Activated T-helper 1 cell treated with anti-CD3 and anti-CD28 coated beads, Interleukin-12 subunit alpha, Interleukin-12 subunit beta, Interleukin-2, Interleukin-4 antibody, amounts not matched to agents 30 ng/mL and 10 ng/mL and 1 ng/mL, durations not matched to agents 14 hours and 24 hours and 36 hours (primary cell): ENCODE data around the gene YBX2. TPM values are rescaled to one million over a fixed set of nuclear protein-coding genes. Genes with fewer than 3 reads are reported as not detected.
A peak's percentile ranks its signal among the peaks of the same experiment; 100 is the strongest.
"Not testable (repeated sequence)": the region's sequence is repeated elsewhere in the genome, so short reads cannot be mapped to it uniquely, and the experiment has no call there.

Experiments used
- DNase-seq: peaks from one replicate; pipeline ENCODE4 v3.0.0; 2021; ENCODE audit warnings: low spot score
- H3K27ac Mint-ChIP-seq: one replicate; pipeline ENCODE4 v1.8.0; 2021; ENCODE audit warnings: mild to moderate bottlenecking, mixed read lengths
- H3K27me3 Mint-ChIP-seq: one replicate; pipeline ENCODE4 v1.8.0; 2022; ENCODE audit warnings: mild to moderate bottlenecking, moderate library complexity, mixed read lengths; ENCODE audit not compliant: insufficient read depth
- H3K36me3 Mint-ChIP-seq: one replicate; pipeline ENCODE4 v1.8.0; 2021; ENCODE audit warnings: low read depth, mixed read lengths
- H3K4me1 Mint-ChIP-seq: one replicate; pipeline ENCODE4 v1.8.0; 2021; ENCODE audit warnings: low read depth, mixed read lengths
- H3K4me3 Mint-ChIP-seq: one replicate; pipeline ENCODE4 v1.8.0; 2021; ENCODE audit warnings: mild to moderate bottlenecking, moderate library complexity, mixed read lengths
- H3K9me3 Mint-ChIP-seq: one replicate; pipeline ENCODE4 v1.8.0; 2021; ENCODE audit warnings: mixed read lengths
- intact Hi-C: fragments of 100-400 bp; cut with micrococcal nuclease; formaldehyde crosslinking; loops from one replicate; pipeline ENCODE4 v1.15.1; 2024
- total RNA-seq: library from RNA; stranded (reverse); gene quantifications from 2 replicates; pipeline ENCODE4 v1.2.3, GENCODE V29; 2022

Gene YBX2
- total RNA-seq, 1 donor from 2014 or later: 0.36 TPM

DNA sequence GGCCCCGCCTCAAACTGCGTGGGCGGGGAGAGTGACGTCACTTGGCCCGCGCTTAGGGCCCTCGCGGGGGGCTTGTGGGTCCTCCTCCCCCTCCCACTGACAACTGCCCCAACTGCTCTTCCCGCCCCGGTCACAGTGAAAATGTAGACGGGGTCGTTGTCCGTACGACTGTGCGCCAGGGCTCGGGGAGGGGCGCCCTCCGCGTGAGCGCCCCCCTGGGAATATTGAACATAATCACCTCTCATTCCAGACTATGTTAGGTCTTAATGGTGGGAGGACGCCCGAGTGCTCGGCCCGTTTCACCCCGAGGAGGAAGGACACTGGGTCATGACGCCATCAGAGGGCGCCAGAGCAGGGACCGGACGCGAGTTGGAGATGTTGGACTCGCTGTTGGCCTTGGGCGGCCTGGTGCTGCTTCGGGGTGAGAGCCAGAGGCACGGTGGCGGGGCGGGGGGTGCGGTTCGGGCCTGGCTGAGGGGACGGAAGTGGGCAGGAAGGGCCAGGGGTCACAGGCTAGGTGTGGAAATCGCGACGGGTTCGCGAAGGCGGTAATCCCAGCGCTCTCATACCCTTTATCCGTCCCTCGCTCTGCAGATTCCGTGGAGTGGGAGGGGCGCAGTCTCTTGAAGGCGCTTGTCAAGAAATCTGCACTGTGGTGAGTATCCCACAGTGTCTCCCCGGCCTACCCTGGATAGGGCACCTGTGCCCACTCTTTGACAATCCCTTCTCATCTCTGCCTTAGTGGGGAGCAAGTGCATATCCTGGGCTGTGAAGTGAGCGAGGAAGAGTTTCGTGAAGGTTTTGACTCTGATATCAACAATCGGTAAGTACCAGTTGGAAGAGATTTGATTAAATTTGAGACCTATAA lies 42.0 kb downstream of the YBX2 start, which contains the start of gene ELP5:
Gene ELP5, plus strand, starts transcription at position 40 of the 868 bp plus-strand sequence. Its CDS starts 336 bp downstream, at position 376.
- Mint-ChIP-seq H3K36me3 (peaks cover 31% of the 10 kb centered on the region), H3K4me3 (peak within 1 kb of the TSS; percentile 98), H3K27me3 (peaks cover 5% of the 10 kb centered on the region), H3K4me1 (peaks cover 42% of the 10 kb centered on the region), H3K9me3 (no peaks in the 10 kb centered on the region), H3K27ac (peak within 1 kb of the TSS; percentile 99)
- peak; percentile 86 for DNase-seq
- intact Hi-C loops: loop anchor here (1.0 to 5.0 kb wide), 11 partner anchors 13 to 434 kb away; partner anchors contain the start of genes ACADVL, DLG4, EIF5A and PHF23

DNA sequence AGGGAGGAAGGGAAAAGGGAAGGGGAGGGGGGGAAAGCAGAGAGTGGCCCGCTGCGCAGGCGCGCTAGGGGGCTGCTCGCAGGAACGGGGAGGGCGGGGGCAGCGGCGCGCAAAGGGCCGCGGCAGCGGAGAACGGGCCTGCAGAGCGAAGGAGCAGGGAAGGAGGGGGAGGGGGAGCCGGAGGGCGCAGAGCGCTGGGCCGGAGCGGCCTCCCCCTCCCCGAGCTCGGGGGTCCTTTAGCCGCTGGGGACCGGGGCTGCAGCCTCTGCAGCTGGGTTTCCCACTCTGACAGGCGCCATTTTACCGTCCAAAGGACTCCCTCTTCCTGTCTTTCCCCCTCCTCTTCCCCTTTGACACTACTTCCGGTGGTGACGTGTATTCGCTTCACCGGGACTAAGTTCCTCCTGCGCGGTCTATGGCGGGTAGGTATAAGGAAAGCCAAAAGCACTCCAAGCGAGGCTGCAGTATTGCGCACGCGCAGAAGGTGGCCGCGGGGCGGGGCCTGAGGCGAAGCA lies 42.7 kb downstream of the YBX2 start, which contains the start of gene CTDNEP1:
Gene CTDNEP1, minus strand, starts transcription at position 74 of the 515 bp plus-strand sequence. CDS start 438 bp downstream, outside the sequence.
- Mint-ChIP-seq H3K4me3 (peak within 1 kb of the TSS; percentile 98), H3K9me3 (no peaks in the 10 kb centered on the region), H3K27me3 (peaks cover 5% of the 10 kb centered on the region), H3K36me3 (peaks cover 32% of the 10 kb centered on the region), H3K27ac (peak within 1 kb of the TSS; percentile 99), H3K4me1 (peaks cover 42% of the 10 kb centered on the region)
- DNase-seq: peak; percentile 99
- intact Hi-C loops: loop anchor here (1.0 to 5.0 kb wide), 11 partner anchors 12 to 435 kb away; partner anchors contain the start of genes ACADVL, DLG4, EIF5A and PHF23

DNA sequence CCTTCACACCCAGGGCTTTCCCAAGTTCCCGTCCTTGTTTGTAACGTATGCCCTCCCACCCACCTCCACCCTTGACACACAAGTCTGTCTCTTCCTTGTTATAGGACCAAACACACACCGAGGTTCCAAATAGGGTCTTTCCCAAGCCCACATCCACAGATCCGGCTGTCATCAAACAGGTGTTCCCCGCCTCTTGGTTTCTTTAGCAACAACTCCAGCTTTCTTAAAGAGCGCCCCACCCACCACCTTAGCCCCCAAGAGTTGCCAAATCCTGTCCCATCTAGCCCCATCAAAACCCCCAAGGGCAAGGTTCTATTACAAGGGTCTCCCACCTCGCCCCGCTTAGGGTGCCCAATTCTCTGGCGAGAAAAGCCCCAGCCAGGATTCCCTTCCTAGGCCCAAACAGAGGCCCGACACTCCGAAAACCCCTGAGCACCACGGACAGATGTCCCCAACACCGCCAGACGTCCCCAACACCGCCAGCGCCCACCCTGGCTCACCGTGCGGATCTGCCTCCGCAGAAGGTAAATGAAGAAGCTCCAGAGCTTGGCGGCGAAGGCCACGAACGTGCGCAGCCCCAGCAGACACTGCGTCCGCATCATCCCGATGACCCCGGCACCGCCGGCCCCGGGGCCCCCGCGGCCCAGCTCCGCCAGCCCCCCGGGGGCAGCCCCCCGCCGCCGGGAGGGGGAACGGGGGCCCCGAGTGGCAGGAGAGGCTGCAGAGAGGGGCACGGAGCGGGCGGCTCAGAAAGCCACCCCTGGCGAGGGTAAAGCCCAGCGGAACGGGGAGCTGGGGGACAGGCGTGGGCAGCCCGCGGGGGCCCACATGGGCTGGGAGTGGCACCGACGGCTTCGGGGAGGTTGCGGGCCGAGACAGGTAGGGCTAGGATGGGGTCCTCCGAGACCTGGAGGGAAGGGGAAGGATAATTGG lies 43.5 kb downstream of the YBX2 start:
- Mint-ChIP-seq H3K4me1 (peaks cover 42% of the 10 kb centered on the region), H3K4me3 (peak overlapping the region; percentile 98), H3K27me3 (peaks cover 5% of the 10 kb centered on the region), H3K27ac (peak overlapping the region; percentile 95), H3K36me3 (peaks cover 35% of the 10 kb centered on the region), H3K9me3 (no peaks in the 10 kb centered on the region)
- no peak for DNase-seq
- intact Hi-C loops: loop anchor here (5.0 kb wide), 1 partner anchor 151 kb away; the partner anchor contains the start of gene TMEM256

GRCh38 chr17:7249830-7250229 lies 44.6 kb downstream of the YBX2 start:
- peak overlapping the region; percentile 98 for H3K4me3 Mint-ChIP-seq
- H3K4me1 Mint-ChIP-seq: peaks cover 42% of the 10 kb centered on the region
- H3K9me3 Mint-ChIP-seq: no peaks in the 10 kb centered on the region
- H3K36me3 Mint-ChIP-seq: peaks cover 36% of the 10 kb centered on the region
- peak overlapping the region; percentile 95 for H3K27ac Mint-ChIP-seq
- DNase-seq: no peak
- peaks cover 5% of the 10 kb centered on the region for H3K27me3 Mint-ChIP-seq
- intact Hi-C loops: loop anchor here (5.0 kb wide), 1 partner anchor 152 kb away; the partner anchor contains the start of gene TMEM256

GRCh38 chr17:7249214-7249613 lies 45.2 kb downstream of the YBX2 start:
- intact Hi-C loops: no loop called here
- Mint-ChIP-seq H3K4me3 (peak overlapping the region; percentile 98), H3K4me1 (peaks cover 42% of the 10 kb centered on the region), H3K27ac (peak overlapping the region; percentile 63), H3K9me3 (no peaks in the 10 kb centered on the region), H3K36me3 (peaks cover 37% of the 10 kb centered on the region), H3K27me3 (peaks cover 5% of the 10 kb centered on the region)
- DNase-seq: no peak

DNA sequence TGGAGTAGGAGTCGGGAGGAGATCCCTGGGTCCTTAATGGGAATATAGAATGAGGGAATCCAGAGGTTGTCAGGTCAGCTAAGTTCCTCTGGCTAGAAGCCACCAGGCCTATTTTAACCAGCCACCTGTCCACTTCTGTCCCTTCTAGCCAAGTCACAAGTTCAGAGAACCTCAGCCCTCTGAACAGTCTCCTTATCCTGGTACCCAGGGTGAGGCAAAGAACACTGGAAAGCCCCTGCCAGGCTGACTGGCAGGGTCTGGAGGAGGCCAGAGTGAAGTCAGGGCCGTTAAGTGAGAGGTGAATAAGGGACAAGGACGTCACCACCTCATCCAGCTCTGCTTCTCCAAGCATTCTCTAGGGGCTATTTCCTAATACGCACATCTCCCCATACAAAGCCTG lies 45.6 kb downstream of the YBX2 start:
- DNase-seq: no peak
- intact Hi-C loops: no loop called here
- Mint-ChIP-seq H3K27me3 (peaks cover 5% of the 10 kb centered on the region), H3K27ac (no peak overlapping the region), H3K9me3 (no peaks in the 10 kb centered on the region), H3K4me1 (peaks cover 39% of the 10 kb centered on the region), H3K4me3 (peak overlapping the region; percentile 98), H3K36me3 (peaks cover 34% of the 10 kb centered on the region)

GRCh38 chr17:7246779-7247178 lies 47.7 kb downstream of the YBX2 start:
- Mint-ChIP-seq H3K27ac (no peak overlapping the region), H3K9me3 (no peaks in the 10 kb centered on the region), H3K4me1 (peaks cover 42% of the 10 kb centered on the region), H3K4me3 (no peak overlapping the region), H3K27me3 (no peaks in the 10 kb centered on the region), H3K36me3 (peaks cover 36% of the 10 kb centered on the region)
- intact Hi-C loops: no loop called here
- DNase-seq: no peak

DNA sequence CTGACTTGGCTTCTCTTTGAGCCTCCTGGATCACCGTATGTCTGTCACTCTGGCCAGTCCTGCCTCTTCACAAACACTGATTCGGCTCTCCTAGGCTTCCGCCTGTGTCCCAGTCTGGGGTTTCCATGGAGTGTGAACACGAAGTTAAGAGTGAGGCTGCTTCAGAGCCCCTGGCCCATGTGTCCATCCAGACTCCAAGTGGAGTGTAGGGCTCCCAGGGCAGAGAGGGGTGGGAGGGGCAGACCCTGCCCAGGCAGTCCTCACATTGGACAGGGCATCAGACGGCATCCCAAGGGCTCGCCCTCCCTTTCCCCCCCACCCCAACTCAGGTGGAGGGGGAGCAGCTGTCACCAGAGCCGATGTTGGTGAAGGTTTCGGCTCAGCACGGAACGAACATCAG lies 50.6 kb downstream of the YBX2 start:
- Mint-ChIP-seq H3K36me3 (peaks cover 42% of the 10 kb centered on the region), H3K4me3 (peak overlapping the region; percentile 48), H3K4me1 (peaks cover 44% of the 10 kb centered on the region)
- DNase-seq, H3K9me3 Mint-ChIP-seq, H3K27ac Mint-ChIP-seq, H3K27me3 Mint-ChIP-seq: not testable (repeated sequence)
- intact Hi-C loops: loop anchor here (2.0 kb wide), 2 partner anchors 209 to 329 kb away; no protein-coding TSS in a partner anchor

- Mint-ChIP-seq H3K9me3 (no peaks in the 10 kb centered on the region), H3K4me1 (peaks cover 40% of the 10 kb centered on the region), H3K27me3 (no peaks in the 10 kb centered on the region), H3K27ac (peak overlapping the region; percentile 42), H3K36me3 (peaks cover 40% of the 10 kb centered on the region), H3K4me3 (peak overlapping the region; percentile 97)
- intact Hi-C loops: loop anchor here (2.0 kb wide), 2 partner anchors 209 to 329 kb away; no protein-coding TSS in a partner anchor
- no peak for DNase-seq
Measured at GRCh38 chr17:7243453-7243729, 51.0 kb downstream of the YBX2 start.

GRCh38 chr17:7242717-7243452 lies 51.6 kb downstream of the YBX2 start:
- Mint-ChIP-seq H3K27ac (peak overlapping the region; percentile 93), H3K27me3 (no peaks in the 10 kb centered on the region), H3K4me1 (peaks cover 39% of the 10 kb centered on the region), H3K4me3 (peak overlapping the region; percentile 97), H3K36me3 (peaks cover 40% of the 10 kb centered on the region), H3K9me3 (no peaks in the 10 kb centered on the region)
- intact Hi-C loops: loop anchor here (2.0 kb wide), 2 partner anchors 208 to 330 kb away; no protein-coding TSS in a partner anchor
- DNase-seq: peak; percentile 90

DNA sequence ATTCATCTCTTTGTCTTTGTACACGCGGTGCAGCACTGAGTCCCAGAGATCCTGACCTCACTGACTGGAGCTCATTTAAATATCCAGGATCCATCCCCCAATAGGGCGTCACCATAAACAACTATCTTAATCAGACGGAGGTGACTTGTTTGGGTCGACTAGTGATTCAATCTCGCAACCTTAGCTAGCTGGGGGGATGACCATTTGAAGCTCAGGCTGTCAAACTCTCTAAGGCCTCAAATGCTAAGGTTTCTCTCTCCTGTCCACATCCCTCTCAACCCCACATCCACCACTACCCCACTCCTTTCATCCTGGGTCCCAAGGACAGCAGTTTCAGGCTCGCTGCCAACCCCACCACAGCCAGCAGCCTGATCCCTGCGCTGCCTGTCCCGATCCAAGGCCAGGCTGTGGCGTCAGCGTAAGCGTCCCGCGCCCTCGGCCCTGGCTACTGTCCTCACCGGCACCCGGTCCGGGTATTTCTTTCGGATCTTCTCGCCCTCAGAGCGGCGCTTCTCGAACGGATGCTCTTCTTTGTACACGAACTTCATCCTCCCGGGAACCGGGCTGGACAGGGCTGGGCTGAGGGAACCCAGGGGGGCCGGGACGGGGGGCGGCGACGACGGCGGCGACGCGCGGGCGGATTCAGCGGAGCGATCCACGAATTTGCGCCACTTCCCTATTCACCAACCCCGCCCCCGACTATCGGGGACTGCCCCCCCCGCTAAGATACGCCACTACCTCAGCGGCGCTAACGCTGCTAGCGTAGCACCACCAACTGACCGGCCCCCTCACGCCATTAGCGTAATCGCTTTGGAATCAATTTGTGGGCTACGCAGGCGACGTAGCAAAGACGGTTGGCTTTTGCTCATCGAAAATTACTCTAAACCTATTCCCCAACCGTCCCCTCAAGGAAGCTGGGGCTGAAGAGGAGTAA lies 52.4 kb downstream of the YBX2 start, which contains the start of gene GABARAP:
Gene GABARAP, minus strand, starts transcription at position 667 of the 934 bp plus-strand sequence. Its CDS starts 119 bp downstream, at position 548.
- Mint-ChIP-seq H3K27ac (peak within 1 kb of the TSS; percentile 93), H3K36me3 (peaks cover 40% of the 10 kb centered on the region), H3K9me3 (no peaks in the 10 kb centered on the region), H3K27me3 (no peaks in the 10 kb centered on the region), H3K4me1 (peaks cover 44% of the 10 kb centered on the region), H3K4me3 (peak within 1 kb of the TSS; percentile 97)
- intact Hi-C loops: loop anchor here (2.0 kb wide), 2 partner anchors 207 to 331 kb away; no protein-coding TSS in a partner anchor
- peak; percentile 87 for DNase-seq
